NCI-H1930 (cell line): ENCODE results near the gene TGFB1.
"Not testable (repeated sequence)": the region's sequence is repeated elsewhere in the genome, so short reads cannot be mapped to it uniquely, and the experiment has no call there.

Experiments used
- DNase-seq, 2 experiments: peaks; one replicate each; lab custom pipeline; 2025; lab: John Stamatoyannopoulos, UW

TGFB1 gene

DNA sequence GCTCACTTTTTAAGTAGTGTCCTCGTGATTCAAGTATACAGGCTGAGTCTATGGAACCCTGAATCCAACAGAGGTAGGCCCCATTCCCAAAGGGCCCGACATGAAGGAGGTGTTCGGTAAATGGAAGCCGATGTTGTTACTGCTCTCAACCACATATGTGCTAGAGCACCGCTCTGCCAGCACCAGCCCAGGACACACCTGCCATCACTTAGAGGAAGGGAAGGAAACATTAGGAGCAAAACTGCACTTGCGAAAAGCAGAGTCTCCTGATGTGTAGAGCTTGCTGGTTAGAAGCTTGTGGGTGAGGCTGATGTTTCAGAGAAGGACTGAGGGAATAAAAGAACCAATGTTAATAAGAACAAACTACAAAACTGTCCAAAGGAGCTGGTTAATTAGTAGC, 53.2 kb downstream of the TGFB1 start:
- no peak for DNase-seq

DNA sequence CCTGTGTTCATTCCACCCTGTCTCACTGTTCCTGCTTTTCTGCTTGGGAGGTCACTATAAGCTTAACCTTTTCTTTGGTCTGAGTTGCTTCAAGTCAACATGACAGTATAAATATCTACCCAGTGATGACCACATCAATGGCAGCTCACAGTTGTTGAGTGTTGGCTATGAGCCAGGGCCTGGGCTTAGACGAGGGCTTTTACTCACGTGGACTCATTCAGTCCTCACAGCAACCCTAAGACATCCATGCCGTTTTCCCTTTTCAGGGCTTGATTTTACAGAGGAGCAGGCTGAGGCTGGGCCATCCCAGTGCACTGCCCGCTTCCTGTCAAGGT, 54.0 kb downstream of the TGFB1 start:
- no peak for DNase-seq

DNA sequence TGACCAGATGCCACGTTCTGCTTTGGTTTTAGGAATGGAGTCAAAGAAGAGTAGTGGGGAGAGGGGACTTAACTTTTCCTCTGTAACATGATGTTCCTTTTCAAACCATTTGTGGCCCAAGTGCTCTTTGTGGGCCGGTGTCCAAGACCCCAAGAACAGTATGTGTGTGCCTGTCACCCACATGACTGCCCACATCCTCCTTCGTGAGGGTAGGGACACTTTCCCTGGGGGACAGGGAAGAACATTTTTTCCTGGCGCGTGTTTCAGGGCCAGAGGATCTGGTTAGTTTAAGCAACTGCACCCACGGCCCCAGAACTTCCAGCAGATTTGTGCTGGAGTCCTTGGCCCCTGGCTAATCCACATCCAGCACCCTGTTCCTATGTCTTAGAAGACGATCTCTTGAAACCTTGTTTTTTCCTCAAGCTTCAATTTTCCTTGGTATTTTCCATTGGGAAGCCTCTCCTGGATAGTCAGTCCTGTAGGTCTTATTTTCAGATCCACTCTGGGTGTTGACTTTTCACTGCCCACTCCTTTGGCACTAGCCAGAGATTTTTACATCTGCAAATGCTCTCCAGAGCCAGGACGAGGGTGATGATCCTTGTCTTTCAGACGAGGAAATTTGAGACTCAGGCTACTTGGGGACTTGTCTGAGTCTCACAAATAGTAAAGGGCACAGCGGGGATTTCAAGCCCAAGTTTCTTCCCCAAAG, 54.5 kb downstream of the TGFB1 start:
- DNase-seq = no peak

DNA sequence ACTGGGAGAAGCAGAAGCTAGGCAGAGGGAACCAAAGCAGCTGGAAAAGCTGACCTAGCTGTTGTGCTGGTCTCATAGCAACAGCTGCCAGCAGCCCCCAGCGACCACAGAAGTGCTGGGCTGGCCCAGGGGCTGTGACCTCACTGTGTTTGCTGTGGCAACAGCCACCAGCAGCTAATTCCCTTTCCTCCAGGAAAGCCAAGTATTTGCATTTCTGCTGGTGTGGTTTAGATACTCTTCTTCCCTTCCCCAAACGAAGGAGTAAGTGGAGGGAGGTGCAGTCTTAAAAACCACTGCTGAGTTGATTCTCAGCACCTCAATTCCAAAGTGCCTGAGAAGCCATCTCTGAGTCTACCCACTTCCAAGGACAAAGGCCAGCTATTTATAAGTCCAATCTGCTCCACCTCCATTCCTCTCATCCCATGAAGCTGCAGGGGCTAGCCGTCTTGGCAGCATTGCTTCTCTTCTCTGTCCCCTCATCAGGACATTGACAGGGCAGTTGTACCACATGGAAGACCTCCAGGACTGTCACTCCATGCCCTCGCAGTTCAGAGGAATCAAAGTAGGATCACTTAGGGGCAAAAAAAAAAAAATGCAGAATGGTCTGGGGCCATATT, 55.3 kb downstream of the TGFB1 start:
- no peak for DNase-seq

DNA sequence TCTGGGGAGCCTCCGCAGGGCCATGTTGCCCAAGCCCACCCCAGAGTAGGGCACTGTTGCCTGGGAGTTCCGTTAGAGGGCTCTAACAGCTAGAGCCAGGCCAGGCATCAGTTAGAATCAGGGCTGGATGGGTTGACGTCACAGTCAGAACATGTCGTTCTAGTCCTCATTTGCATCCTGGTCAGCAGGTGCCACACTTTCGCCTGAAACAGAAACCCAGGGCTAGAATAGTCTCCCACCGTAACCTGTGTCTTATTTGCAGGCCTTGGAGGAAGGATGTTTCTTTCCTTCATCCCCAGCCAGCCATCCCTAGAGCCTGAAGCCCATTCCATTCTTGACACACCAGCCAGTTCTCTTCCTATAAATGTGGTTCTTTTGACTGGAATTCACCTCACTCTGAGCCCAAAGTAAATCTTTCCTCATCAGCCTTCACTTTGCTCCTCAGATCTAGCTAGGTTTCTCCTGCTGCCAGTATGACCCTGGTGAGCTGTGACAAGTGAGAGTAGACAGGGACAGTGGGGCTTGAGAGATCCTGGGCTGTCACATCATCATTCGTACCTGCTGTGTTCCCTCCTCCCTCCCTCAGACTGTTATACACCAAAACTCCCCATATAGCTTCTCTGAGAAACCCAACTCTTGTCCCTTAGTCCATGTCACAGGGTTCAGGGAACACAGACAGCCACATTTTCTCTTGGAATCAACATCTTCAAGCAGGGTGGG, 55.9 kb downstream of the TGFB1 start:
- DNase-seq = no peak

DNA sequence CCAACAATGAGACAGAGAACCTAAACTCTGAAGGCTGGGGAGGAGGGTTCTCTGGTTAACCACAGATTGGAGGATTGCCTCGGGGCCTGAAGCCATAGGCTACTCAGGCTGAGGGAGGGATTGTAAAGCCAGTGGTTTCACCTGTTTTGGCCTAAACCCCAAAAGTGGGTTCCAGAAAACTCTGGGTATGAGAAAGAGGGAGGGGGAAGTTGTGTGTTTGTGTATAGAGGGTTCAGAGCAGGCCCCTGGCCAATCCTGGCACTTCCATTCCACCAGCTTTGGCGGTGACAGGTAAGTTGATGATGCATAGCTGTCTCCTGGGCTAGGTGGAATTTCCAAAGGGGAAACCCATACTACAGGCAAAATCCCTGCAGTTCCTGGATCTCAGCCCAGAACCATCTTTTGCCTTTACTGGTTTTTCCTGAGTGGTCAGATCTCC, 57.3 kb downstream of the TGFB1 start:
- no peak for DNase-seq

DNA sequence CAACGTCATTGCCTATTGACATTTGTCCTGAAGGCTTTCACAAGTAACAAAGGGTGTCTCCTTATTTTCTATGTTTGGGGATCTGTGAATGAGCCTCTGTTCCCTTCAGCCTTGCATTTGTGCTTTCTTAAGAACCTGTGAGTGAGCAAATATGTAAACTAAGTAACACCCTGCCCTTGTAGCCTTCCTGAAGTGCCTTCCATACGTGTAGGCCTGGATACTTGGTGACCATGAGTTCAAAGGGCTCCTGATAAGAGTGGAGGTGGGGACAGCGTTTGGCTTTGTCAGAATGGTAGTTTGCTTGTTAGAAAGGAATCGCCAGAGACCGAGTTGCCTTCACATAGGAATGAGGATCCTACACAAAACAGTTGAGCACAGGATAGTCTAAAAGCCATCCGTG, 58.2 kb downstream of the TGFB1 start:
- no peak for DNase-seq

DNA sequence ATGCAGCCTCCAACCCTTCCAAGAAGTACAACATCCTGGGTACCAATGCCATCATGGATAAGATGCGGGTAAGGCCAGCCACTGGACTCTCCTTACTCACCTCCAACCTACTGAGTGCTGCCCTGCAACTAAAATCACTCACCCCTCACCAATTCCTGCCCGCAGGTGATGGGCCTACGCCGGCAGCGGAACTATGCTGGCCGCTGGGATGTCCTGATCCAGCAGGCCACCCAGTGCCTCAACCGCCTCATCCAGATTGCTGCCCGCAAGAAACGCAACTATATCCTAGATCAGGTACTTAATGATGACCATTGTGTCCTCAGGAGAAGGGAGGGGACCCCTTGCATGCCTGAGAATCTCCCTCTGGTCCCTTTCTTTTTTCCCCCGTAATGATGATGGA, 59.3 kb downstream of the TGFB1 start:
- DNase-seq = no peak

DNA sequence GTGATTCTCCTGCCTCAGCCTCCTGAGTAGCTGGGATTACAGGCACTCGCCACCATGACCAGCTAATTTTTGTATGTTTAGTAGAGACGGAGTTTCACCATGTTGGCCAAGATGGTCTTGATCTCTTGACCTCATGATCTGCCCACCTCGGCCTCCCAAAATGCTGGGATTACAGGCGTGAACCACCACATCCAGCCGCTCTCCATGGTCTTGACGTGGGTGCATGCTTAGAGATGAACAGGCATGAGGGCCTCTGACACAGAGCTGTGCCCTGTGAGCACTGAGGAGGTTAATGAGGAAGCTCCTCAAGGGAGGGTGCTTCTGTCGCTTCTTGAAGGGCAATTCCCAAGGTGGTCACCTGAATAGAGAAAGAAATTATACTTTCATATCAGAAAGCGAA, 63.9 kb downstream of the TGFB1 start:
- not testable (repeated sequence) for DNase-seq

DNA sequence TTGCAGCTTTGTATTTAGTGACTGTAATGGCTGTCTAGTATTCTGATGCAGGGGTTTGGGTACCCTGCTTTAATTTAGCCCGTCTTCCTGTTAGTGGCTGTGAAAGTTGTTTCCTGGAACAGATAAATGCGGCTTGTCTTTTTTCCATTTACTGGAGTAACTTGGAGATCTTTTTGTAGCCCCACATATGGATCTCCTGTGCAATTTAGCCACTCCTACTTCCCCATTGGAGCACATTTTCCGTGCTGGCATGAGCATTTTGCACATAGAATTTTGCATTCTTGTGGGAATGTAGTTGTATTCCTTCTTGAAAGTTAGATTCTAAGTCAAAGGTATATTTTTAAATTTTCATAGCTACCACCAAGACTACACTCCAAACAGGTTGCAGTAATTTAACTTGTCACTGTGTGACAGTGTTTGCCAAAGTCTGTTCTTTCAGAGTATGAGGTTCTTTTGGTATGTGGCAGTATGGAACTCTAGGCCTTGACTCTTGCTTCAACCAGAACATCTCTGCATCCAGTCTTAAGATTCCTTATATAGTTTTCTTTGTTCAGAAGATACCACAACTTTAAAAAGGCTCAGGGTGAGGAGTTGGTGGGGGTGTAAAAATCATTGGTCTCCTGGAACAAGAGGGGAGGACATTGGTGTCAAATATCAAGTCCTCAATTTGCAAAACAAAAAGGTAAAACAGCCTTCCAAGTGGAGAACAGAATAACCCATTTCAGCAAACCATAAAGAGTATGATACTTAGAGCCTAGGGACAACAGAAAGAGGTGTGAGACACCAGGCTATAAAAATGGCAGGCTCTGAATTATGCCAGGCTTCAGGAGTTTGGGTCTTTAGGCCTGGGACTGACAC, 64.8 kb downstream of the TGFB1 start:
- DNase-seq = no peak
